GM06990 (cell line): ENCODE results near the gene BPIFB6.

Experiments used
- DNase-seq: peaks from one replicate; pipeline ENCODE4 v3.0.0-alpha.2; 2011; ENCODE audit not compliant: insufficient read length; ENCODE audit errors: extremely low read depth
- H3K27me3 ChIP-seq: replicated peaks from 2 replicates; pipeline ENCODE4 v1.6.0; 2011; ENCODE audit warnings: low read length; ENCODE audit not compliant: control insufficient read depth, insufficient read depth
- H3K36me3 ChIP-seq: 2 replicates; pipeline ENCODE4 v1.5.1; 2011; ENCODE audit warnings: low read length; ENCODE audit not compliant: control insufficient read depth, insufficient read depth
- H3K4me3 ChIP-seq: replicated peaks from 2 replicates; pipeline ENCODE4 v1.5.1; 2011; ENCODE audit warnings: low read depth, mild to moderate bottlenecking, control low read depth, low read length
- TF ChIP-seq, protein P1 (sequence below): IDR thresholded peaks from 2 replicates; pipeline ENCODE4 v1.5.1; 2011; ENCODE audit warnings: low read length, control low read depth, mild to moderate bottlenecking, inconsistent platforms; ENCODE audit not compliant: insufficient read depth, poor library complexity, severe bottlenecking

BPIFB6 gene

DNA sequence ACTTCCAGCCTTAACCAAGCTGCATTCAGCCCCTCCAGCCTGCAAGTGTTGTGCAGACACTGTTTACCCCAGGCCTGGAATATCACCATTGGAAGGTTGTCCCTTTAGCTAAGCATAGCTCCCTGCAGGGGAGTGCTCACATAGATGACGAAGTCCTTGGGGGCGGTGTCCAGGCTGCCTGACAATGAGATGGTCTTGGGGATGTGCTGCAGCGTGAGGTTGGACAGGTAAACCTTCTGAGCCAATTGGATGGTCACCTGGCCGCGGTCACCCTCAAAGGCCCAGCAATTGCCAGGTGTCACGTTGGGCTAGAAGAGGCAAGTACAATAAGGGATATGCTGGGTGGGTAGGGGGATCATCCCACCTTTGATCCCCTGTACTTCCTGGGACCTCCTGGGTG is 45.9 kb upstream of the BPIFB6 start:
- DNase-seq, result no peak
- Histone ChIP-seq H3K27me3 (no peaks in the 10 kb centered on the region; the same call in 1 of the 2 replicates), H3K36me3 (no peaks in the 10 kb centered on the region), H3K4me3 (no peak overlapping the region)
- TF ChIP-seq, protein P1, sequence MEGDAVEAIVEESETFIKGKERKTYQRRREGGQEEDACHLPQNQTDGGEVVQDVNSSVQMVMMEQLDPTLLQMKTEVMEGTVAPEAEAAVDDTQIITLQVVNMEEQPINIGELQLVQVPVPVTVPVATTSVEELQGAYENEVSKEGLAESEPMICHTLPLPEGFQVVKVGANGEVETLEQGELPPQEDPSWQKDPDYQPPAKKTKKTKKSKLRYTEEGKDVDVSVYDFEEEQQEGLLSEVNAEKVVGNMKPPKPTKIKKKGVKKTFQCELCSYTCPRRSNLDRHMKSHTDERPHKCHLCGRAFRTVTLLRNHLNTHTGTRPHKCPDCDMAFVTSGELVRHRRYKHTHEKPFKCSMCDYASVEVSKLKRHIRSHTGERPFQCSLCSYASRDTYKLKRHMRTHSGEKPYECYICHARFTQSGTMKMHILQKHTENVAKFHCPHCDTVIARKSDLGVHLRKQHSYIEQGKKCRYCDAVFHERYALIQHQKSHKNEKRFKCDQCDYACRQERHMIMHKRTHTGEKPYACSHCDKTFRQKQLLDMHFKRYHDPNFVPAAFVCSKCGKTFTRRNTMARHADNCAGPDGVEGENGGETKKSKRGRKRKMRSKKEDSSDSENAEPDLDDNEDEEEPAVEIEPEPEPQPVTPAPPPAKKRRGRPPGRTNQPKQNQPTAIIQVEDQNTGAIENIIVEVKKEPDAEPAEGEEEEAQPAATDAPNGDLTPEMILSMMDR, result no peak

GRCh38 chr20:32986331-32986966 is 45.0 kb upstream of the BPIFB6 start:
- Histone ChIP-seq H3K4me3 (no peak overlapping the region), H3K36me3 (no peaks in the 10 kb centered on the region), H3K27me3 (no peaks in the 10 kb centered on the region; the same call in 1 of the 2 replicates)
- no peak for DNase-seq
- TF ChIP-seq, protein P1, result no peak

DNA sequence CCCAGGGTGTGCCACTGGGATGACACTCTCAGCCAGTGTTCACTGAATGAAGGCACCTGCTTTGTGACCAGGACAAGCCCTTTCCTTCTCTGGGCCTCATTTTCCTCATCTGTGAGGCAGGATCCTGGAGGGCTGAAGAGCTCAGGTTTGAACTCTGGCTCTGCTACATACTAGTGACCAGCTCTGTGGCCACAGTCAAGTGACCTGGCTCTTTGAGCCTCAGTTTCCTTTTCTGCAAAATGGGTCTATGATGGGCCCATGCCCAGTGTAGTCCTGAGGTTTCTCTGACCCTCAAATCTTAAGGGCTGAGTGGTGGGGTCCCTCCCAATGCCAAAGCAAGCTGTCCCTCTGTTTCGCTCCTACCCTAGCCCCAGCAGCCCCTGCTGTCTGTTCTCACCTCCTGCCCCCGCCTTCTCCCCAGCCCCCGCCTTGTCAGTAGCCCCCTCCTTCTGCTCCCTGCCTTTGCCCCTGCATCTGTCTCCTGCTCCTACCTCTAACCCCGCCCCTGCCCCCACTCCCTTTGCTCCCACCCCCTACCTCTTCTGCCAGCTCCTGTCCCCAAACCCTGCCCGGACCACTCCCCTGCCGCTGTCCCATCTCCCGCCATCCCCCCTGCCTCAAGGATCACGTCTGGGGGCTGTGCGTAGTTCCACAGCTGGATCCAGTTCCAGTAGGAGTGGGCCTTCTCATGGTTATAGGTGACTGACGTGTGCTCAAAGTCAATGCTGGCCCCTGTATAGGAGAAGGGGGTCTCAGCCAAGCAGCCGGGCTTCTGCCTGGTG is 44.2 kb upstream of the BPIFB6 start:
- Histone ChIP-seq H3K36me3 (no peaks in the 10 kb centered on the region), H3K27me3 (no peaks in the 10 kb centered on the region; the same call in 1 of the 2 replicates)
- no peak for DNase-seq

DNA sequence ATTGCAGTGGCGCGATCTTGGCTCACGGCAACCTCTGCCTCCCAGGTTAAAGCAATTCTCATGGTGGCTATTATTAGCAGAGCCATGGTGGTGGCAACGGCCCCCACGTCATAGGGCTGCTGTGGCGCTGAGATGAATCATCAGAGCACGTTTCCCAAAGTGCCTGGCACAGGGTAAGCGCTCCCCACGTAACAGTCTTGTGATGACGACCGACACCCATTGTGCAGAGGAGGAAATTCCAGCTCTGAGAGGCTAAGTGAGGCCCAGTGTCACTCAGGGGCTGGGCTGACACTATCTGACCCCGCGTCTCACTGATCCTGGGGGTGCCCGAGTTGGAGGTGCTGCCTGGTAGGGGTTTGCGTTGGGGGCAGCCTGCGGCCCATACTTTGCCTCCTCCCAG is 43.4 kb upstream of the BPIFB6 start:
- no peaks in the 10 kb centered on the region for H3K36me3 ChIP-seq
- TF ChIP-seq, protein P1, result no peak
- no peak for DNase-seq
- H3K27me3 ChIP-seq, result no peaks in the 10 kb centered on the region; the same call in 1 of the 2 replicates
- no peak overlapping the region for H3K4me3 ChIP-seq

More for the DNA sequence above, 44.2 kb upstream of the BPIFB6 start:
- TF ChIP-seq, protein P1, result no peak
- no peak overlapping the region for H3K4me3 ChIP-seq

DNA sequence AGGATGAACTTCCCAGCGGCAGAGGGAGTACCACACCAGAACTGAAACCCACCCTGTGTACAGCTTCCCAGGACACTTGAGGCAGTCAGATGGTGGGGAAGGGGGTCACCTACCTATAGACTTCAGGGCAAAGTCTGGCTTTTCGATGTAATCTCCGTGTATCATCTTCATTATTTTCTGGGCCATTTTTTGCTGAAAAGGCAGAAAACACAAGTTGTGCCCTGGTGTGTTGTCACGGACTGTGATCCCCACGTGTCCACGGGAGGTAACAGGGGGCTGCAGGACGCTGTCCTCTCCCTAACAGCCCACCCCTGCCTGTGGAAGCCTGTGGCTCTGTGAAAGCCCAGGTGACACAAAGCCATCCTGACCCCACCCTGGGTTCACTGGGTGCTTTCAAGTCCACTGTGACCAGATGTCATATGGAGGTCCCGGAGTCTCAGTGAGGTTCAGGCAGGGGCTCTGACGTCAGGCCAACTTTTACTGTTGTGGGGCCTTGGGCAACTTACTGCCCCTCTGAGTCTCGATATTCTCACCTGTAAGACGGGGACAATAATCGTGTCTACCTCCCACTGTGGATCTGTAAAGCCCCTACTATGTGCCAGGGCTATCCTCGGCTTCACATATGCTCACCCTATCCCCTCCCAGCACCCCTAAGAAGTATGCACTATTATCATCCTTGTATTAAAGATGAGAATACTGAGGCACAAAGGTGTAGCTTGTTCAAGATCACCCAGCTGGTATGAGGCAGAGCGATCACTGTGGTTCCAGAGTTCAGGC is 41.8 kb upstream of the BPIFB6 start:
- H3K27me3 ChIP-seq, result no peaks in the 10 kb centered on the region; the same call in 1 of the 2 replicates
- H3K36me3 ChIP-seq, result no peaks in the 10 kb centered on the region
- no peak for DNase-seq
- H3K4me3 ChIP-seq, result no peak overlapping the region
- TF ChIP-seq, protein P1, result no peak
